Effector memory CD8-positive, alpha-beta T cell (primary cell): ENCODE data around the gene MAN1A1.
A peak's percentile ranks its signal among the peaks of the same experiment; 100 is the strongest.

Source experiments
- ATAC-seq: fragments of 150-1000 bp; cut with Tn5 transposase; replicated peaks from 2 replicates; pipeline ENCODE4 v1.10.0; 2021; ENCODE audit warnings: mild to moderate bottlenecking, moderate library complexity
- DNase-seq, 3 experiments: peaks; one replicate each; pipeline ENCODE4 v3.0.0; 2021
- H3K27ac Mint-ChIP-seq, 2 donors: one replicate each; pipeline ENCODE4 v1.8.0; 2022; ENCODE audit warnings: mild to moderate bottlenecking in 2 of 2, mixed read lengths in 2 of 2, moderate library complexity in 2 of 2
- H3K27me3 Mint-ChIP-seq, 2 donors: one replicate each; pipeline ENCODE4 v1.8.0; 2022; ENCODE audit warnings: mixed read lengths in 2 of 2
- H3K36me3 Mint-ChIP-seq: one replicate; pipeline ENCODE4 v1.8.0; 2022; ENCODE audit warnings: mild to moderate bottlenecking, moderate library complexity, mixed read lengths; ENCODE audit not compliant: insufficient read depth
- H3K4me1 Mint-ChIP-seq, 2 donors: one replicate each; pipeline ENCODE4 v1.8.0; 2022; ENCODE audit warnings: low read depth in 2 of 2, mixed read lengths in 2 of 2
- H3K4me3 Mint-ChIP-seq, 2 donors: one replicate each; pipeline ENCODE4 v1.8.0; 2022; ENCODE audit warnings: mild to moderate bottlenecking in 2 of 2, mixed read lengths in 2 of 2, moderate library complexity in 2 of 2
- H3K9me3 Mint-ChIP-seq, 2 donors: one replicate each; pipeline ENCODE4 v1.8.0; 2022; ENCODE audit warnings: mixed read lengths in 2 of 2

The MAN1A1 gene

GRCh38 chr6:119187596-119187995, 162.0 kb downstream of the MAN1A1 start:
- peaks cover 26% of the 10 kb centered on the region for H3K36me3 Mint-ChIP-seq
- H3K9me3 Mint-ChIP-seq, result no peaks in the 10 kb centered on the region
- H3K27me3 Mint-ChIP-seq, result no peaks in the 10 kb centered on the region
- no peak for ATAC-seq
- H3K4me1 Mint-ChIP-seq, result no peaks in the 10 kb centered on the region
- DNase-seq, result no peak
- no peak overlapping the region for H3K4me3 Mint-ChIP-seq
- H3K27ac Mint-ChIP-seq, result no peak overlapping the region

DNA sequence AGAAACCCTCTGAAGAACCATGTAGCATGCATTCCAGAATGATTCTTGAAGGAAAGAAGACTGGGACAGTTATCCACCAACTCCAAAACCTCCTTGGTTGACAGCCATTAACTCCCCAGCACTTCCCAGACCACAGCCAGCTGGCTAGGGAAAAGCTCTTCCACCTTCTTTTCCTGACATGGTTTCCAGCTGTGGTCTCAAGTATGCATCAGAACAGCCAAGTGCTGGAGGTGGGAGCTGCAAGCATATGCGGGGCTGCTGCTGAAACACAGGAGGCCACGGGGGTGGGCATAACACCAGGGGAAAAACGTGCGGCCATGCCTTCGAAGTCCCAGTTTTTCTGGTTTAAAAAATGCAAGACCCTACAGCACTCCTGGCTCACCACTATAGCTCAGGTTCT, 163.1 kb downstream of the MAN1A1 start:
- ATAC-seq (no peak), DNase-seq (no peak)
- H3K36me3 Mint-ChIP-seq, result peaks cover 24% of the 10 kb centered on the region
- H3K4me3 Mint-ChIP-seq, result no peak overlapping the region
- peaks cover 0 to 5% of the 10 kb centered on the region in 2 donors for H3K4me1 Mint-ChIP-seq
- H3K27me3 Mint-ChIP-seq, result no peaks in the 10 kb centered on the region
- no peaks in the 10 kb centered on the region for H3K9me3 Mint-ChIP-seq
- no peak overlapping the region for H3K27ac Mint-ChIP-seq

GRCh38 chr6:119184008-119184648, 165.4 kb downstream of the MAN1A1 start:
- Mint-ChIP-seq H3K36me3 (peaks cover 24% of the 10 kb centered on the region), H3K27me3 (no peaks in the 10 kb centered on the region), H3K4me1 (peaks cover 10 to 17% of the 10 kb centered on the region in 2 donors)

GRCh38 chr6:119183457-119183856, 166.1 kb downstream of the MAN1A1 start:
- H3K36me3 Mint-ChIP-seq, result peaks cover 24% of the 10 kb centered on the region
- peaks cover 10 to 17% of the 10 kb centered on the region in 2 donors for H3K4me1 Mint-ChIP-seq
- H3K27ac Mint-ChIP-seq, result no peak overlapping the region
- ATAC-seq (no peak), DNase-seq (no peak)
- no peaks in the 10 kb centered on the region for H3K9me3 Mint-ChIP-seq
- no peaks in the 10 kb centered on the region for H3K27me3 Mint-ChIP-seq
- no peak overlapping the region for H3K4me3 Mint-ChIP-seq

More at GRCh38 chr6:119184008-119184648, 165.4 kb downstream of the MAN1A1 start:
- Mint-ChIP-seq H3K4me3 (no peak overlapping the region), H3K9me3 (no peaks in the 10 kb centered on the region), H3K27ac (no peak overlapping the region)
- ATAC-seq, result no peak
- no peak for DNase-seq

DNA sequence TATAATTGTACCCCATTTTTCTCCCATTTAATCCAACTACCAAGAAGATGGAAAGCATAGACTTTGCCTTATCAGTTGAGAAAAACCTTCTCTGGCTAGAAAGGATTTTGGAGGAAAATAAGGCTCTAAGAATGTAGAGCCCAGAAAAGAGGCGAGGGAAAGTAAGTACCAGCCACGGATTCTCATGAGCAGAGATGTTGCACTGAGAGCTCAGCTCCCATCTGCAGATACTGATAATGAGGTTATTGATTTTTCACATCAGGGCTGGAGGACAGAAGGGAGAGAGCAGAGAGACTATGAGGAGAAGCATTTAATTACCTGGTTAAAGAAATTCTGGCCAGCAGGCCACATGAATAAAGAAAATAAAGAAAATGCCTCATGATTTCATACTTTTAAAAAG, 166.7 kb downstream of the MAN1A1 start:
- Mint-ChIP-seq H3K4me3 (no peak overlapping the region), H3K4me1 (peaks cover 10 to 17% of the 10 kb centered on the region in 2 donors), H3K9me3 (no peaks in the 10 kb centered on the region), H3K27me3 (no peaks in the 10 kb centered on the region), H3K27ac (no peak overlapping the region), H3K36me3 (peaks cover 24% of the 10 kb centered on the region)
- ATAC-seq (no peak), DNase-seq (no peak)

DNA sequence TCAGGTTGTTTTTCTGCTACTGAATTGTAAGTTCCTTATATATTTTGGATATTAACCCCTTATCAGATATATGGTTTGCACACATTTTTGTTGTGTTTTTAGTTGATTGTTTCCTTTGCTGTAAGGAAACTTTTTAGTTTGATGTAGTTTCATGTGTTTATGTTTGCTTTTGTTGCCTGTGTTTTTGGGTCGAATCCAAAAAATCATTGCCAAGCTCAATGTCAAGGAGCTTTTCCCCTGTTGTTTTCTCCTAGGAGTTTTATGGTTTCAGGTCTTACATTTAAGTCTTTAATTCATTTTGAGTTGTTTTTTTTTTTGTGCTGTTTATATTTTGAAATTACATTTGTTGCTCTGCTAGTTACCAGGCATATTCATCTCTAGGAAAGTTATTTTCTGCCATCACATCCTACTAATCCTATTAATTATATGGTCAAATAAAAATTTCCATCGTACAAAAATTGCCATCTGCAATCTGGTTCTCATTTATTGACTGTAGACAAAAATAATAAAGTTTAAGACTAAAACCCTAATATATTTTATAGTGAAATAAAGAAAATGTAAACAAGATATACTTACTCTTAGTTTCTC, 167.3 kb downstream of the MAN1A1 start:
- DNase-seq, result no peak
- peaks cover 29% of the 10 kb centered on the region for H3K36me3 Mint-ChIP-seq
- H3K4me1 Mint-ChIP-seq, result peaks cover 10 to 17% of the 10 kb centered on the region in 2 donors
- ATAC-seq, result no peak
- no peak overlapping the region for H3K4me3 Mint-ChIP-seq
- H3K9me3 Mint-ChIP-seq, result no peaks in the 10 kb centered on the region
- H3K27me3 Mint-ChIP-seq, result no peaks in the 10 kb centered on the region
- H3K27ac Mint-ChIP-seq, result no peak overlapping the region

GRCh38 chr6:119181046-119181445, 168.5 kb downstream of the MAN1A1 start:
- ATAC-seq (no peak), DNase-seq (no peak)
- H3K36me3 Mint-ChIP-seq, result peaks cover 37% of the 10 kb centered on the region
- H3K4me3 Mint-ChIP-seq, result no peak overlapping the region
- peak overlapping the region in 1 of 2 donors; percentile 22 for H3K27ac Mint-ChIP-seq
- peaks cover 10 to 17% of the 10 kb centered on the region in 2 donors for H3K4me1 Mint-ChIP-seq
- H3K27me3 Mint-ChIP-seq, result no peaks in the 10 kb centered on the region
- H3K9me3 Mint-ChIP-seq, result no peaks in the 10 kb centered on the region

- Mint-ChIP-seq H3K27me3 (no peaks in the 10 kb centered on the region), H3K4me3 (no peak overlapping the region), H3K27ac (peak overlapping the region; percentile 5 to 65), H3K9me3 (no peaks in the 10 kb centered on the region), H3K4me1 (peaks cover 10 to 17% of the 10 kb centered on the region in 2 donors), H3K36me3 (peaks cover 36% of the 10 kb centered on the region)
- ATAC-seq, result peak; percentile 66
- DNase-seq, result no peak
These were observed 169.7 kb downstream of the MAN1A1 start for GRCh38 chr6:119179842-119180241.

DNA sequence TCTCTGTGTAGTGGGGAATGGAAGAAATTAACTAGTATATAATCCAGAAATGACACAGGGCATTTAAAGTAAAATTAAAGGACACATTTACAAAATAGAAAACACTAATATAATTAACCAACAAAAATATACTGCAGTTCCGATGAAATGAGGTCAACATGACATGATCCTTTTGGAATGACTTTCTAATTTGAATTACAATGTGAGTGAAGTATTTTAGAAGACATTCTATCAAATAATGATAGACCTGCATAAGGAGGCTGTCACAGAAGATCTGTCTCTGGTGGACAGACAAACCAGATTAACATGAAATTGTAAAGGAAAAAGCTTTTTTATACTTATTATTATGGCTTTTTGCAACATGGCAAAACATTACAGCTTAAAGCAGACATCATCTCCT, 170.5 kb downstream of the MAN1A1 start:
- Mint-ChIP-seq H3K9me3 (no peaks in the 10 kb centered on the region), H3K4me3 (no peak overlapping the region), H3K4me1 (peaks cover 10 to 17% of the 10 kb centered on the region in 2 donors), H3K36me3 (peaks cover 30% of the 10 kb centered on the region), H3K27ac (peak overlapping the region in 1 of 2 donors; percentile 65), H3K27me3 (no peaks in the 10 kb centered on the region)
- no peak for ATAC-seq
- DNase-seq, result no peak

- Mint-ChIP-seq H3K27ac (peak overlapping the region in 1 of 2 donors; percentile 9), H3K4me1 (peaks cover 10 to 12% of the 10 kb centered on the region in 2 donors), H3K27me3 (no peaks in the 10 kb centered on the region), H3K36me3 (peaks cover 15% of the 10 kb centered on the region), H3K4me3 (no peak overlapping the region), H3K9me3 (no peaks in the 10 kb centered on the region)
- DNase-seq (no peak), ATAC-seq (no peak)
These were observed 173.1 kb downstream of the MAN1A1 start for GRCh38 chr6:119176445-119176844.

DNA sequence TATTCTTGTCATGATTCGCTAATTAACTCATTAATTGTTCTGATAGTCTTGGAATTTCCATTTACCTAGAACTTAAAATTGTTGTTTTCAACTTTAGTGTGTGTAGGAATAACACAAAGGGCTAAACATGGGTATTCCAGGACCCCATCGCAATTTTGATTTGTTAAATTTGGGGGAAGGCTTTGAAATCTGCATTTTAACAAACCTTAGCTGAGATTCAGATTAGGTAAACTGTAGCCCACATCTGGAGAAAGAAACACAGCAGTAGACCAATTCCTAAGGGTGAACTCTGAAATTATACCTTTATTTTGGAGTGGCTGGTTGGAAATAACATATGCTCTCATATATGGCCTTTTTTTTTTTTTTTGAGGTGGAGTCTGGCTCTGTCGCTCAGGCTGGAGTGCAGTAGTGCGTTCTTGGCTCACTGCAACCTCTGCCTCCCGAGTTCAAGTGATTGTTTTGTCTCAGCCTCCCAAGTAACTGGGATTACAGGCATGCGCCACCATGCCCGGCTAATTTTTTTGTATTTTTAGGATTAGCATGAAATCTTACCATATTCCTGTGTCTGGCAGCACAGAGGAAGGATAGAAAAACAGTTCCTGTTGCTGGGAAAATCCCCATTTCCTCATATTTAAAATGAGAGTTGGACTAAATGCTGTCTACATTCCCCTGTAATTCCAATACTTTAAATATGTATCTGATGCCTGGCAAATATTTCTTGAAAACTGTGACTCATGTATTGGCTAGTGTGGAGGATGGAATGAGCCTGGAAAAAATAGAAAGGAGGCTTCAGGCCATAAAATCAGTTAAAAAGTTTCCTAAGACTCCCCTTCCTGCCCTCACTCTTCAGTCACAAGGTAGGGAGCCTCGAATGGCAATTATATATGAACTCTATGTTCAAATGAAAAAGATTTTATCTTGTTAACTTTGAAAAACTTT, 174.4 kb downstream of the MAN1A1 start:
- Mint-ChIP-seq H3K9me3 (no peaks in the 10 kb centered on the region), H3K4me1 (peaks cover 5 to 7% of the 10 kb centered on the region in 2 donors), H3K27me3 (no peaks in the 10 kb centered on the region), H3K36me3 (peaks cover 15% of the 10 kb centered on the region), H3K27ac (no peak overlapping the region), H3K4me3 (no peak overlapping the region)
- ATAC-seq (no peak), DNase-seq (no peak)

DNA sequence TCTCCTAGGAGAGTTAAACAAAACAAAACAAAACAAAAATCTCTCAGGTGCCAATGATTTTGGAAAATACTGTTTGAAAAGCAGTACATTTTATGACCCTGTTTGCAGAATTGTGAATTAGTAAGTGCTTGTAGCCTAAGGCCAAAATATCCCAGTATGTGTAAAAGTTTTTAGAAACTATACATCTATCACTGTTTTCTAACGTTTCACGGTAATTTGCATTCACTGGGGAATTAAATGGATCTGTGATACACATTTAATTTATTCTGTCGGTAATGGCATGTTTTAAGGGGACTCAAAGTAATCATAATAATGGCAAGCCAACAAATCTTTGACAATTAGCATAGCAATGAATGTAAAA, 175.5 kb downstream of the MAN1A1 start:
- H3K36me3 Mint-ChIP-seq, result peaks cover 15% of the 10 kb centered on the region
- no peak overlapping the region for H3K4me3 Mint-ChIP-seq
- H3K9me3 Mint-ChIP-seq, result no peaks in the 10 kb centered on the region
- ATAC-seq (no peak), DNase-seq (no peak)
- no peaks in the 10 kb centered on the region for H3K27me3 Mint-ChIP-seq
- no peaks in the 10 kb centered on the region for H3K4me1 Mint-ChIP-seq
- no peak overlapping the region for H3K27ac Mint-ChIP-seq

DNA sequence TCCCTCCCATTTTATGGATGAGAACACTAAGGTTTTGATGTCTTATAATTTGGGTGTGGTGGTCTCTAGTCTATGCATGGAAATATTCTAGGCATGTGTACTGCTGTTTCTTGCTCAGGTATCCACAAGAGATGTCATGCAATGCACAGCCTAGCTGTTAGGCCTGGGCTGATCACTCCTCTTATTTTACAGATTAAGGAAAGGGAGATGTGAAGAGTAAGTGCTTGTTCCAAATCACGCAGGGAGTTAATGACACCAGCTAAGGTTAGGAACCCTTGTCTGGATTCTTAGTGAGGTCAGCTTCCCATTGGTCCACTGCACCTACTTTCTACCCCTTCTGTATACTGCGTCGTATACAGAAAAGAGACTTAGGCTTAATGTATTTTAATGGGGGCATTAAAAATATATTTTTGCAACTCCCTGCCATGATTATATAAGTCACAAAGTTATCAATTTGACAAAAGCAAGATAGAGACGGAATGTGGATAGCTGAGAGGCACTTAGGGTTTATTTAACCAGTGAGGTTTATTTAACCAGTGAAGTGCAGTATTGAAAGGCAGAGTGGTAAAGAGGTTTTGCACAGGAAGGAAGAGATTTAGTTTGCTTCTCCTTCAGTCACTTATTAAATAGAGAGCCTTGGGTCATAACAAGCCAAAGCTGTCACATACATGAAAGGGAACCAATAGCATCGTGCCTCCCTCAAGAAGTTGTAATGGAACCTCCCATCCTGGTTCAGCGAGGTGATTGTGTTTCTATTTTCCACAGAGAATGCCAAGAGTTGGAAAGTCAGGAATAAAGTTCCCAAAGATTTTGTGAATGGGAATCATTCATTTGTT, 176.1 kb downstream of the MAN1A1 start:
- no peaks in the 10 kb centered on the region for H3K9me3 Mint-ChIP-seq
- peaks cover 15% of the 10 kb centered on the region for H3K36me3 Mint-ChIP-seq
- H3K4me3 Mint-ChIP-seq, result no peak overlapping the region
- no peak for ATAC-seq
- H3K4me1 Mint-ChIP-seq, result no peaks in the 10 kb centered on the region
- H3K27ac Mint-ChIP-seq, result peak overlapping the region in 1 of 2 donors; percentile 70
- no peaks in the 10 kb centered on the region for H3K27me3 Mint-ChIP-seq
- no peak for DNase-seq
